GM19467 (cell line): ENCODE measurements around the gene PKNOX2.

Source experiments
- ATAC-seq: cut with Tn5 transposase; IDR thresholded peaks from one replicate; pipeline ENCODE4 v1.9.1; 2021; ENCODE audit warnings: mild to moderate bottlenecking, moderate library complexity; ENCODE audit not compliant: unreplicated experiment

Gene PKNOX2

GRCh38 chr11:125460275-125460674 is 295.7 kb downstream of the PKNOX2 start:
- ATAC-seq = no peak

- ATAC-seq = no peak
Measured at GRCh38 chr11:125463590-125464269, 299.2 kb downstream of the PKNOX2 start.

GRCh38 chr11:125464270-125464662 is 299.7 kb downstream of the PKNOX2 start:
- no peak for ATAC-seq

- no peak for ATAC-seq
Measured at GRCh38 chr11:125464666-125465065, 300.1 kb downstream of the PKNOX2 start.

GRCh38 chr11:125465255-125465654 is 300.7 kb downstream of the PKNOX2 start:
- no peak for ATAC-seq

- no peak for ATAC-seq
Measured at GRCh38 chr11:125465701-125466100, 301.1 kb downstream of the PKNOX2 start.

- no peak for ATAC-seq
Measured at GRCh38 chr11:125468025-125468424, 303.5 kb downstream of the PKNOX2 start.

- ATAC-seq = no peak
Measured at GRCh38 chr11:125468852-125469251, 304.3 kb downstream of the PKNOX2 start.

- no peak for ATAC-seq
Measured at GRCh38 chr11:125470355-125470754, 305.8 kb downstream of the PKNOX2 start.

- no peak for ATAC-seq
Measured at GRCh38 chr11:125476721-125477120, 312.2 kb downstream of the PKNOX2 start.

- ATAC-seq = no peak
Measured at GRCh38 chr11:125479137-125479536, 314.6 kb downstream of the PKNOX2 start.

- ATAC-seq = no peak
Measured at GRCh38 chr11:125481531-125481930, 317.0 kb downstream of the PKNOX2 start.
